ENCODE data around the gene ASF1B.

Gene ASF1B

DNA sequence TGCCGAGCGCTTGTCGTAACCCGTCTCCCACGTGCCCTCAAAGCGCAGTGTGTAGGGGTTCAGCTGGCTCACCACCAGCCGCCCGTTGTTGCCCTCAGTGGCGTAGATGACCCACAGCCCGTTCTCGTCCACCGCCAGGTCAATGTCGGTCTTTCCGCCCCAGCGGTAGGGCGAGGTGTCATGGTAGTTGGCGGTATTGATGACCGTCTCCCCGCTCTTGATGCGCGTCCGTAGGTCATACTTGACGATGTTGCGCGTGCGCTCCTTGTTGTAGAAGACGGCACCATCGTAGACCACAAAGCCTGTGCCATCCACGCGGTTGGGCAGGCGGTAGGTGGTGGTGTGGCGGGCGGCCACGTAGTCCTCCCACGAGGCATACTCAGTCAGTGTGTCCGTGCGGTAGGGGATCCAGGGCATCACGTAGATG is 26.5 kb upstream of the ASF1B start:
- no peak for TF ChIP-seq CTCF (IDR thresholded peaks at IDR 0.05)
- Mint-ChIP-seq H3K4me3 (no peak overlapping the region), H3K4me1 (peaks cover 33% of the 10 kb centered on the region), H3K27me3 (ENCODE audit: low read depth, poor library complexity) (no peaks in the 10 kb centered on the region), H3K9me3 (no peaks in the 10 kb centered on the region), H3K36me3 (ENCODE audit: low read depth) (peaks cover 11% of the 10 kb centered on the region), H3K27ac (no peak overlapping the region)
- DNase-seq: no peak

- no peak overlapping the region for H3K27ac Mint-ChIP-seq
Measured at GRCh38 chr19:14161305-14161704, 24.9 kb upstream of the ASF1B start.

DNA sequence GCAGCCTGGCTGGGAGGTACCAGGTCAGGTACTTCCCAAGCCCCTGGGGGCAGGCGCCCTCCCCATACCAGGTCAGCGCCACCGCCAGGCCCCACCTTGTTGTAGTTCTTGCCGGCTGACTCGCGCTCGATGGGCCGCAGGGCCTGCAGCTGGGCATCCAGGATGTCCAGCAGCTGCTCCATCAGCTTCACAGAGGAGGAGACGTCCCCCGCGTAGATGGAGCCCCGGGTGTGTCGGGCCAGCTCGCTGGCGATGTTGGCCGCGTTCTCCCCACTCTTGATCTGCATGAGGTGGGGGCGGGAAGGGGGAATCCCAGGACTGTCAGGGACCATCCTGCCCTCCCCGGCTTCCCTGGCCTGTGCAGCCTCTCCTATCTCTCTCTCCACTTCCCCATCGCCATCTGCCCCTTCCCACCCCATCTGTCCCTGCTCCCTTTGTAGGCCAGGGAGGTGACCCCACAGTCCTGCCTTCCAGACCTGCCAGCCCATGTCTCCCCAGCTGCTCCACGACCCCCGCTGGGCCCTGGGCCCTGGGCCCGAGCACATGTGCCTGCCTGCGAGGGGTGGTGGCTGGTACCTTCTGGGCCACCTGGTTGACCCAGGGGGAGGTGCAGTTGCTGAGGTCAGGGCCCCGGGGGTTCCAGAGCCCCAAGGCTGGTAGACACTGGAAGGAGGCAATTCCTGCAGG is 23.8 kb upstream of the ASF1B start:
- H3K9me3 Mint-ChIP-seq: no peaks in the 10 kb centered on the region
- H3K27ac Mint-ChIP-seq: no peak overlapping the region
- no peak for TF ChIP-seq CTCF (IDR thresholded peaks at IDR 0.05)
- no peak overlapping the region for H3K4me3 Mint-ChIP-seq
- peaks cover 28% of the 10 kb centered on the region for H3K36me3 Mint-ChIP-seq (ENCODE audit: low read depth)
- H3K27me3 Mint-ChIP-seq (ENCODE audit: low read depth, poor library complexity): no peaks in the 10 kb centered on the region
- no peak for DNase-seq
- H3K4me1 Mint-ChIP-seq: peaks cover 10% of the 10 kb centered on the region

More at GRCh38 chr19:14161305-14161704, 24.9 kb upstream of the ASF1B start:
- no peak for DNase-seq
- no peaks in the 10 kb centered on the region for H3K9me3 Mint-ChIP-seq
- H3K36me3 Mint-ChIP-seq (ENCODE audit: low read depth): peaks cover 22% of the 10 kb centered on the region
- H3K27me3 Mint-ChIP-seq (ENCODE audit: low read depth, poor library complexity): no peaks in the 10 kb centered on the region
- no peak overlapping the region for H3K4me3 Mint-ChIP-seq
- H3K4me1 Mint-ChIP-seq: peaks cover 19% of the 10 kb centered on the region
- TF ChIP-seq CTCF (IDR thresholded peaks at IDR 0.05): no peak

DNA sequence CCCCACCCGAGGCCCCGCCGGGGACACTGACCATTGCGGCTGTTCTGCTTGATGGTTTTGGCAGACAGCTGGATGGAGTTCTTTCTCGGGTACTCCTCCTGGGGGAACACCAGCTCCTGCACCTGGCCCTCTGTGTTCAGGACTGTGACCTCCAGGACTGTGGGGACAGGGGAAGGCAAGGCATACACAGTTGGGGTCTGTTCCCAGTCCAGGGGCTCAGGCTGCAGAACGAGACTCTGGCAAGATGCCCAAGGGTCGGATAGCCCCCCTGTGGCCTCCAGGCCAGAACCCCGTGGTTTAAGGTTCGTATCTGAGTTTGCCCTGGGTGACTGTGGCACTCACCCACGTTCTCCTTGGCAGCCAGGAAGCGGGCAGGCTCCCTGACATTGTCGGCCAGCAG is 22.7 kb upstream of the ASF1B start:
- Mint-ChIP-seq H3K9me3 (no peaks in the 10 kb centered on the region), H3K4me3 (no peak overlapping the region), H3K4me1 (peaks cover 6% of the 10 kb centered on the region), H3K36me3 (ENCODE audit: low read depth) (peaks cover 32% of the 10 kb centered on the region), H3K27ac (no peak overlapping the region), H3K27me3 (ENCODE audit: low read depth, poor library complexity) (peaks cover 3% of the 10 kb centered on the region)
- DNase-seq: no peak
- no peak for TF ChIP-seq CTCF (IDR thresholded peaks at IDR 0.05)

DNA sequence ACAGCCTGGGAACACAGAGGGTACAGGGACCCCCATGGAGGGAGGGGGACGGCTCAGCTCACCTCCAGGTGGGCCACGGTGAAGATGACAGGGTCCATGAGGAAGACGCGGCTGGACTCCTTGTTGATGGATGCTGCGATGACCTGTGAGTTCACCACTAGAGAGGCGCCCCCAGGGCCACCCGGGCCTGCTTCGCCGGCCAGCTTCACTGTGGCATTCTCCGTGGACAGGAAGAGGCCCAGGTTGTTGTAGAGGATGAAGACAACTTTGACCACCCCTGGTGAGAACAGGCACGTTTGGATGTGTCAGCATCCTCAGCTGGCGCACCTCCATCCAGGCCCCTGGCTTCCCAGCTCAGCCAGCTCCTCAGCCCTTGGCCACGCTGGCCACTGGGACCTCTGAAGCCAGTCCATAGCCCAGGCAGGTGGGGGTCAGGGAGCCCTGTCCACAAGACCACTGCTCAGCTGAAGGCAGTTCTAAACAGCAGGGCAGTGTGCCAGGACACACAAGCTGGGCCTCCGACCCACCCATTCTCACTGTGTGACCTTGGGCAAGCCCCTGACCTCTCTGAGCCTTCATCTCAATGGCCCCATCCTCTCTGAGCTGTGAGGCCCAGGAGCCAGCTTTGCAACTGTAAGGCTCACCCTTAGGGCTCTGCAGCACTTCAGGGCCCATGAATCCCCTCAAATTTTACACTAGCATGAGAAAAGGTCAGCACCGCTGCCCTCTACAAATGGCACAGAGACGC is 22.1 kb upstream of the ASF1B start:
- Mint-ChIP-seq H3K36me3 (ENCODE audit: low read depth) (peaks cover 32% of the 10 kb centered on the region), H3K27me3 (ENCODE audit: low read depth, poor library complexity) (peaks cover 3% of the 10 kb centered on the region), H3K9me3 (no peaks in the 10 kb centered on the region), H3K27ac (peak overlapping the region; percentile 72), H3K4me3 (no peak overlapping the region), H3K4me1 (peaks cover under 1% of the 10 kb centered on the region)
- no peak for TF ChIP-seq CTCF (IDR thresholded peaks at IDR 0.05)
- no peak for DNase-seq

Measured in nephron progenitor cell (in vitro differentiated cells).